ENCODE measurements around the gene NDUFB5.

Gene NDUFB5

DNA sequence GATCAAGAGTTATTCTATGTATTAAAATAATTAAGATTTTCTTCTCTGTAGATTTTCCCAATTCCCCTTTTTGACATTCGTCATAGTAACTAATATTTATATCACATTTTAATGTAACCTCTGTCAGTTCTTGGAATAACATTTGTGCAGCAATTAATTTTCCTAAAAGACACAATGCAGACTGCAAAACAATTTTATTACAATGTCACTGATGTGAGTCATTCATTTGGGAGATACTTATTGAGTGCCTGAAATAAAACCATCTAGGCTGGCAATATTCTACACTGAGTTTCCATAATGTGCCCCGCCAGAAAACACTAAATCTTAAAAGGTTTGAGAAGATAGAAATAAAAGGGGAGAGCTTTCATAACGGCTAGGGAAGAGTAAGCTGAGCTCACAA is 41.6 kb downstream of the NDUFB5 start:
- no peaks in the 10 kb centered on the region for H3K36me3 ChIP-seq (ENCODE audit: control insufficient read depth, insufficient read depth, low read length)
- no peak overlapping the region for H3K9ac ChIP-seq (ENCODE audit: low read length)
- no peak overlapping the region for H3K27ac ChIP-seq (ENCODE audit: low read depth, low read length)
- no peaks in the 10 kb centered on the region for H3K27me3 ChIP-seq (ENCODE audit: control insufficient read depth, insufficient read depth, low read length)
- no peak overlapping the region for H3K4me3 ChIP-seq (ENCODE audit: low read length)
- no peaks in the 10 kb centered on the region for H3K4me1 ChIP-seq (ENCODE audit: control insufficient read depth, insufficient read depth, low read length)

DNA sequence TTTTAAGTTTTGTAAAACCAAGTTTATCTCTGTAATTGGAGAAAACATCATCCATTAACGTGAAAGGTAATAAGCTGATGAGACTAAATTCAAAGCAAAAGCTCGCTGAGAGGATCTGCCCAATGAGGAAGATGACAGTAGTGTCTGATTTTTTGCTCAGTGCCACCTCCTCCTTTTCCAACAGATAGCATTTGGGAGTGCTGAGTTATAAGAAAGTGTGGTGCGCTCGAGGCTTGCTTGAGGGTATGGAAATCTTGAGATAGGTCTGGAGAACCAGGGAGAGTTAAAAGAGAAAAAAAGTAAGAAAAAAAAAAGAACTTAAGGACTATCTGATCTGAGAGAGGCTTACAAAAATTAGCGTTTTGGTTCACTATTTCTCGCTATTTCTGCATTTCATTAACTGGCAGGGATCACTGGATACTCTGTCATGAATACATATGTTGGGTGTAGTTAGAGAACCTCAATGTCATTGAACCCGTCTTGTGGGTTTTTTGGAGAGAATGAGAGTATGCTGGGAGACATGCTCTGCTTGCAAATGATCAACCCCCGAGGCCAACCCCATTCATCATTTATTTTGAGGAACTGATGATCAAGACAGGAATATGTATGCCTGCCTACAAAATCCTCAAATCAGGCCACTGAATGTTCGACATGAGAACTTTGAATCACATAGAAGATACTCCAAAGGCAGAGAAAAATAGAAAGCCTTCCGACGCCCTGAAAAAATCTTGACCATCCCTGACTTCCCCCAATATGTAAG is 47.3 kb downstream of the NDUFB5 start:
- H3K36me3 ChIP-seq (ENCODE audit: control insufficient read depth, insufficient read depth, low read length), result no peaks in the 10 kb centered on the region
- H3K27ac ChIP-seq (ENCODE audit: low read depth, low read length), result peak overlapping the region; percentile 93
- no peak overlapping the region for H3K9ac ChIP-seq (ENCODE audit: low read length)
- H3K4me3 ChIP-seq (ENCODE audit: low read length), result peak overlapping the region; percentile 70
- H3K4me1 ChIP-seq (ENCODE audit: control insufficient read depth, insufficient read depth, low read length), result peaks cover 3% of the 10 kb centered on the region
- H3K27me3 ChIP-seq (ENCODE audit: control insufficient read depth, insufficient read depth, low read length), result no peaks in the 10 kb centered on the region

DNA sequence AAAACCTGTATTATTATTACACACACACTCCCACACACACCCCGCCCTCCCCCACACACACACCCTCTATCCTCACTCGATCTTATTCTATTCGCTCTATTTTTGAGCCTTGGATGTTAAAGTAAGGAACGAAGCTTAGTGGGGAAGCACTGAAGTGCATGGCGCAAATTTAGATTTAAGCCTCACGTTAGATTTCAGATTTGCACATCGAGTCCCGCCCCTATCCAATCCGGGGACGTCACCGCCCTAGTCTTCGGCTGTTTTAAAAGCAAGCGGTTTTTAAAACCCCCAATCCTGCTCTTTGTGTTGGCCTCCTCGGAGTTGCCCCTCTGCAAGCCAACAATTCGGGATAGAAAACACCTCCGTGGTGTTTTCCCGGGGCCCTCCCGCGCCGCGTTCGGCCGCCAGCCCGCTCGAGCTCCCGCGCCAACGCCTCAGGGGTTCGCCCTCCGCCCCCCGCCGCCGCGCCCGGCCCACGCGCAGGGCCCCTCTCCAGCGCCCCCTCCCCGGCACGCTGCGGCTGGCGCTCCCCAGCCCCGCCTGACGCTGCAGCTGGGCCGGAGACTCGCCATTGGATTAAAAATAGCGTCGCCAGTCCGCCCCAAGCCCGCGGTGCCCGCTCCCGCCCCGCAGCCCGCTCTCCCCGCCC is 48.0 kb downstream of the NDUFB5 start, which contains the start of gene USP13:
Gene USP13, plus strand, starts transcription at position 594 of the 649 bp plus-strand sequence. CDS start 186 bp downstream, outside the sequence.
- Histone ChIP-seq H3K4me3 (ENCODE audit: low read length) (peak within 1 kb of the TSS; percentile 94), H3K4me1 (ENCODE audit: control insufficient read depth, insufficient read depth, low read length) (peaks cover 3% of the 10 kb centered on the region), H3K27ac (ENCODE audit: low read depth, low read length) (peak within 1 kb of the TSS; percentile 93), H3K36me3 (ENCODE audit: control insufficient read depth, insufficient read depth, low read length) (no peaks in the 10 kb centered on the region), H3K9ac (ENCODE audit: low read length) (peak within 1 kb of the TSS; percentile 49), H3K27me3 (ENCODE audit: control insufficient read depth, insufficient read depth, low read length) (no peaks in the 10 kb centered on the region)

DNA sequence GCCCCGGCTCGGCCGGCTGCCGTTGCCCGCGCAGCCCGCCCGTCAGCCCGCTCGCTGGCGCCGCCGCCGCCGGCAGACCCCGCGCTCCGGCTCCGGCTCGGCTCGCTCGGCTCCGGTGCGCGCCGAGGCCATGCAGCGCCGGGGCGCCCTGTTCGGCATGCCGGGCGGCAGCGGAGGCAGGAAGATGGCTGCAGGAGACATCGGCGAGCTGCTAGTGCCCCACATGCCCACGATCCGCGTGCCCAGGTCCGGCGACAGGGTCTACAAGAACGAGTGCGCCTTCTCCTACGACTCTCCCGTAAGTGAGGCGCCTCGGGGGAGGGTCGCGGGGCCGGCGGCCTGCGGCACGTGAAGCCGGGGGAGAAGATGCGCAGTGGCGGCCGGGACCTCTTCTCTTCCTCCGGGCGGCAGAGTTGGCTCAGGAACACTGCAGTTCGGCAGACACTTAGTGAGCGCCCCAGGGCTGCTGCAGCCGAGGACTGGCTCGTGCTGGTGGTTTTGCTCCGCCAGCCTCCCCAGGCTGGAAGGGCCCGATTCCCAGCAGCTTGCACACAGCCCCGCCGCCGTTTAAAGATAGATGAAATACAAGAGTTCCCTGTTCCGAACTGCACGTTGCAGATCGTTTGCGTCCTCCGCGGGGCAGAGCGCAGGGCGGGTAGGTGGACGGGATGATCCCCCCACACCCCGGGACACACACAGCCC is 48.7 kb downstream of the NDUFB5 start:
- Histone ChIP-seq H3K9ac (ENCODE audit: low read length) (peak overlapping the region; percentile 49), H3K4me1 (ENCODE audit: control insufficient read depth, insufficient read depth, low read length) (peaks cover 3% of the 10 kb centered on the region), H3K36me3 (ENCODE audit: control insufficient read depth, insufficient read depth, low read length) (no peaks in the 10 kb centered on the region), H3K27me3 (ENCODE audit: control insufficient read depth, insufficient read depth, low read length) (no peaks in the 10 kb centered on the region), H3K4me3 (ENCODE audit: low read length) (peak overlapping the region; percentile 94), H3K27ac (ENCODE audit: low read depth, low read length) (peak overlapping the region; percentile 93)

DNA sequence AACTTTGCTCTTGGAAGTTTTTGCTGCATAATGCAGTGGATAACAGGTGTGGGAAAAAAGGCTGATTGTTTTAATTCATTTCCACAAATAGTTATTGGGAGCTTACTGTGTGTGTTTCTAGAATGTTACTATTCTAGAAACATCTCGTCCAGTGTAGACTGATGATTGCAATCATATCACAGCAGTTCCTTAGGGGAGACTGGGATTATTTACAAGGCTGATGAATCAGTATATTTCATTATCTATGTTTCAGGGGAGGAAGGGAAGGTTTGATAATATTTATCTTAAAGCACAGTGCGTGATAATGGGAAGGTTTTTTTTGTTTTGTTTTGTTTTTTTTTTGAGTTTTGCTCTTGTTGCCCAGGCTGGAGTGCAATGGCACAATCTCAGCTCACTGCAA is 50.6 kb downstream of the NDUFB5 start:
- H3K27me3 ChIP-seq (ENCODE audit: control insufficient read depth, insufficient read depth, low read length), result no peaks in the 10 kb centered on the region
- no peak overlapping the region for H3K9ac ChIP-seq (ENCODE audit: low read length)
- no peaks in the 10 kb centered on the region for H3K36me3 ChIP-seq (ENCODE audit: control insufficient read depth, insufficient read depth, low read length)
- H3K4me3 ChIP-seq (ENCODE audit: low read length), result no peak overlapping the region
- peaks cover 3% of the 10 kb centered on the region for H3K4me1 ChIP-seq (ENCODE audit: control insufficient read depth, insufficient read depth, low read length)
- H3K27ac ChIP-seq (ENCODE audit: low read depth, low read length), result no peak overlapping the region

DNA sequence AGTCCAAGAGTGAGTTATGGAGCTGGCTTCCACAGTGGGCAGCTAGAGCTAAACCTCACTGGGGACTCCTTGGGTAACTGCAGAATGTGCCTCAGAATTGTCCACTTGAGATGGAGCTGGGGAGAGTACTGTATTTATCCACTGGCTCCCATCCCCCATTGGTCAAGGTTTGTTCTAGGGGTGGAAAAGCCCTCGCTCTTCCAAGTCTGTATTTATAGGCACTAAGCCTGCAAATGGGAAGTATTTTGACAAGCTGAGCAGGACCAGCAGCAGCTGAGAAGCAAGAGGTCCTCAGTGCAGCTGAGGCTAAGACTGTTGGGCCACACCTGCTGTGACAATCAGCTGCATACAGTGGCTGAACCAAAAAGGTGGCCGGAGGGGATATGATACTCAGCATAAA is 54.0 kb downstream of the NDUFB5 start:
- Histone ChIP-seq H3K4me3 (ENCODE audit: low read length) (no peak overlapping the region), H3K27ac (ENCODE audit: low read depth, low read length) (no peak overlapping the region), H3K27me3 (ENCODE audit: control insufficient read depth, insufficient read depth, low read length) (no peaks in the 10 kb centered on the region), H3K9ac (ENCODE audit: low read length) (no peak overlapping the region), H3K4me1 (ENCODE audit: control insufficient read depth, insufficient read depth, low read length) (peaks cover 3% of the 10 kb centered on the region), H3K36me3 (ENCODE audit: control insufficient read depth, insufficient read depth, low read length) (no peaks in the 10 kb centered on the region)

DNA sequence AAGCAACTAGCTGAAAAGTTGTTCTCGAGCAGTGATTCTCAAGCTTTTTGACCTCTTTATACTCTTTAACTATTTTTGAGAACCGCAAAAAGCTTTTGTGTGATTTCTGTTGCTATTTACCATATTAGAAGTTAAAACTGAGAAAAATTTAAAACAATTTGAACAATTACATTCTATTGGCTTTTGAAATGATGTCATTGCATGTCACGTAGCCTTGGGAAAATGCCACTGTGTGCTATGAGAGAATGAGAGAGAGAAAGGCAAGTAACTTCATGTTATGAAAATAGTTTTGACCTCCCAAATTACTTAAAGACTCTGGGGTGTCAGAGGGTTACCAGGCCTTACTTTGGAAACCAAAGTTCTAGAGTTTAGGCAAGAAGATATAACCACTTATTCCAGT is 56.3 kb downstream of the NDUFB5 start:
- Histone ChIP-seq H3K27me3 (ENCODE audit: control insufficient read depth, insufficient read depth, low read length) (no peaks in the 10 kb centered on the region), H3K36me3 (ENCODE audit: control insufficient read depth, insufficient read depth, low read length) (no peaks in the 10 kb centered on the region), H3K4me3 (ENCODE audit: low read length) (no peak overlapping the region), H3K9ac (ENCODE audit: low read length) (no peak overlapping the region), H3K4me1 (ENCODE audit: control insufficient read depth, insufficient read depth, low read length) (no peaks in the 10 kb centered on the region), H3K27ac (ENCODE audit: low read depth, low read length) (no peak overlapping the region)

DNA sequence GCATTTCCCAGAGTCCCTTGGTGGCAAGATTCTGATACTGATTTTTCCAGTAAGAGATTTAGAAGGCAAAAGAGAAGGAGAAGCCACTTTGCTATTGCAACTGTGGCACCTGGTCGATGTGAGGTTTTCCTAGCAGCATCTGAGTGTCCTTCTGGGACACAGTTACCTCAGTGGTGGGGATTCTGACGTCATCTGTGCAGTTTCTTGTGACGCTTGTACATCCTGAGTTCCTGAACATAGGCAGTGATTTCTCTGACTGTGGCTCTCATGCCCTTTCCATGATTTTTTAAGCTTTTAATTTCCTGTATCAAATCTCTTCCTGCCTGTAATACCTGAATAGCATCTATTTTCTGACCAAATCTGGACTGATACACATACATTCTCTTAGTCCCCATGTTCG is 57.2 kb downstream of the NDUFB5 start:
- no peak overlapping the region for H3K4me3 ChIP-seq (ENCODE audit: low read length)
- no peaks in the 10 kb centered on the region for H3K27me3 ChIP-seq (ENCODE audit: control insufficient read depth, insufficient read depth, low read length)
- H3K4me1 ChIP-seq (ENCODE audit: control insufficient read depth, insufficient read depth, low read length), result no peaks in the 10 kb centered on the region

DNA sequence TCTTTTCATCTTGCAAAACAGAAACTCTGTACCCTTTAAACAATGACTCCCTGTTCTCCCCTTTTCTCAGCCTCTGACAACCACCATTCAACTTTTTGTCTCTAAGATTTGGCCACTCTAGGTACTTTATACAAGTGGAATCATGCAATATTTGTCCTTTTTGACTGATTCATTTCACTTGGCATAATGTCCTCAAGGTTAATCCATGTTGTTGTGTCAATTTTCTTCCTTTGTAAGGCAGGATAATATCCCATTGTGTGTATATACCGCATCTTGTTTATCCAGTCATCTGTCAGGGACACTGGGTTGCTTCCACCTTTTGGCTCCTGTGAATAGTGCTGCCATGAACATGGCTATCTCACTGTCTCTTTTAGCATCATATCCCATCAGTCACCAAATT is 58.5 kb downstream of the NDUFB5 start:
- no peaks in the 10 kb centered on the region for H3K36me3 ChIP-seq (ENCODE audit: control insufficient read depth, insufficient read depth, low read length)
- H3K27ac ChIP-seq (ENCODE audit: low read depth, low read length), result no peak overlapping the region
- H3K4me3 ChIP-seq (ENCODE audit: low read length), result no peak overlapping the region

More for the DNA sequence above, 57.2 kb downstream of the NDUFB5 start:
- Histone ChIP-seq H3K27ac (ENCODE audit: low read depth, low read length) (no peak overlapping the region), H3K9ac (ENCODE audit: low read length) (no peak overlapping the region), H3K36me3 (ENCODE audit: control insufficient read depth, insufficient read depth, low read length) (no peaks in the 10 kb centered on the region)

DNA sequence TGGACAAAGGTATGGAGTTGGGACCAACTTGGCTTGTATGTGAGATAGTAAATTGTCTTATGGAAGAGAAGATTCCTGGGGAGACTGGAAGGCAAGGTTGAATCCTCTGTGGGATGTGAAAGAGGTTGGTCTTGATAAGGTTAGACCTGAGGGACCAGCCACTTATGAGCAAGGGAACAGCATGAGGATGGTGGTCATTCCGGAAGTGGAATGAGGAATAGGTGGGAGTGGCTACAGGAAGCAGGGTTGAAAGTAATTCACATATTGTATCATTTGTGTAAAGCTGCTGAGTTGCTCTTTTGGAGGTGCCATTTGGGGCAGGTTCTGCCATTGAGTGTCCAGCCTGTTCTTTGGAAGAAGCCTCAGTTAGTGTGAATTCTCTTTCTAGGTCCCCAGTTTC is 61.4 kb downstream of the NDUFB5 start:
- no peaks in the 10 kb centered on the region for H3K36me3 ChIP-seq (ENCODE audit: control insufficient read depth, insufficient read depth, low read length)
- H3K9ac ChIP-seq (ENCODE audit: low read length), result no peak overlapping the region
- H3K4me3 ChIP-seq (ENCODE audit: low read length), result no peak overlapping the region
- no peak overlapping the region for H3K27ac ChIP-seq (ENCODE audit: low read depth, low read length)
- no peaks in the 10 kb centered on the region for H3K27me3 ChIP-seq (ENCODE audit: control insufficient read depth, insufficient read depth, low read length)
- no peaks in the 10 kb centered on the region for H3K4me1 ChIP-seq (ENCODE audit: control insufficient read depth, insufficient read depth, low read length)

More for the DNA sequence above, 58.5 kb downstream of the NDUFB5 start:
- Histone ChIP-seq H3K27me3 (ENCODE audit: control insufficient read depth, insufficient read depth, low read length) (no peaks in the 10 kb centered on the region), H3K4me1 (ENCODE audit: control insufficient read depth, insufficient read depth, low read length) (no peaks in the 10 kb centered on the region), H3K9ac (ENCODE audit: low read length) (no peak overlapping the region)

DNA sequence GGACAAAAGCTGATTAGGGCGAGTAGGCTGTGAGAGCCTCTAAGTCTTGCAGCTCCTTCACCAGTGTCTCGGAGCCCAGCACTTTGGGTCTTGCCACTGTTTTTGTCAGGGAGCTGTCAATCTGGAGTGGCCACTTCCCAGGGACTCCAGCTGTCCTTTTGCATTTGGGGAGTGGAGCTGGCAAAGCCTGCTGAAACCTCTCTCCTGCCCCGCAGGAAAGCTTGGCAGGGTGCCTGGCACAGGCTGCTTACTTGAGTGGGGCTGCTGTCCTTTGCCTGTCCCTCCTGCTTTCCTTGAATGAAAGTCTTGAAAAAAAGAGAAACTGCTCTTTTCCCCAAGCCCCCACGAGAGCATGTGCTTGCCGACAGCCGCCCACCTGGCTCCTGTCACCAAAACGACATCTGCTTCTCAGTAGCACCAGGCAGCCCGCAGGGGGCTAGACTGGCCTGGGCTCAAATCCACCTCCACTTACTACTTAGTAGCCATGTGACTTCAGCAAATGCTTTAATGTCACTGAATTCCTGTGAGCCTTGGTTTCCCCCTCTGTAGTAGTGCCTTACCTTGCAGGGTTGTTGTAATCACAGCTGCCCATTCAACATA is 61.9 kb downstream of the NDUFB5 start:
- Histone ChIP-seq H3K4me3 (ENCODE audit: low read length) (no peak overlapping the region), H3K9ac (ENCODE audit: low read length) (no peak overlapping the region), H3K27me3 (ENCODE audit: control insufficient read depth, insufficient read depth, low read length) (no peaks in the 10 kb centered on the region), H3K36me3 (ENCODE audit: control insufficient read depth, insufficient read depth, low read length) (no peaks in the 10 kb centered on the region), H3K27ac (ENCODE audit: low read depth, low read length) (no peak overlapping the region), H3K4me1 (ENCODE audit: control insufficient read depth, insufficient read depth, low read length) (no peaks in the 10 kb centered on the region)

DNA sequence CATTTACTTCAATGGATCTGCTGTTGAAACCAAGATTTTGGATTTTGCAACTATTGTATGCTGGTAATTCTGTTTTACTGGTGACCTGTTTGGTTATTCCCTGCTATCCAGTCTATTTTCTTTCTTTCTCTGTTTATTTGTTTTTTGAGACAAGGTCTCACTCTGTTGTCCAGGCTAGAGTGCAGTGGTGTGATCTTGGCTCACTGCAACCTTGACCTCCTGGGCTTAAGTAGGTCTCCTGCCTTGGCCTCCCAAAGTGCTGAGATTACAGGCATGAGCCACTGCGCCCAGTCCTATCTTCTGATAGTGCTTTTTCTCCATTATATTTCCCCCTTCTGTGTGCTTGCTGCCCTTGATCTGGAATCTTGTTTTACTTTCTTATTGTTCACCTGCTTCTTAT is 63.8 kb downstream of the NDUFB5 start:
- no peak overlapping the region for H3K27ac ChIP-seq (ENCODE audit: low read depth, low read length)
- no peaks in the 10 kb centered on the region for H3K4me1 ChIP-seq (ENCODE audit: control insufficient read depth, insufficient read depth, low read length)
- no peaks in the 10 kb centered on the region for H3K36me3 ChIP-seq (ENCODE audit: control insufficient read depth, insufficient read depth, low read length)
- H3K9ac ChIP-seq (ENCODE audit: low read length), result no peak overlapping the region
- no peaks in the 10 kb centered on the region for H3K27me3 ChIP-seq (ENCODE audit: control insufficient read depth, insufficient read depth, low read length)
- H3K4me3 ChIP-seq (ENCODE audit: low read length), result no peak overlapping the region
